OCI-LY7 (cell line): ENCODE measurements around the gene KLF15.

Experiments
- CTCF ChIP-seq: fragments of 200-600 bp; sonication (generic); conservative IDR thresholded peaks from 2 replicates; pipeline ENCODE4 v1.5.1; 2014; ENCODE audit warnings: mild to moderate bottlenecking, antibody characterized with exemption, low read length, moderate library complexity, mixed read lengths
- EZH2phosphoT487 ChIP-seq: fragments of 200-600 bp; sonication (generic); IDR thresholded peaks from 2 replicates; pipeline ENCODE4 v1.6.1; 2018; ENCODE audit warnings: low read depth, borderline replicate concordance, mild to moderate bottlenecking, mixed run types, antibody characterized with exemption, low read length, moderate library complexity, mixed read lengths

DNA sequence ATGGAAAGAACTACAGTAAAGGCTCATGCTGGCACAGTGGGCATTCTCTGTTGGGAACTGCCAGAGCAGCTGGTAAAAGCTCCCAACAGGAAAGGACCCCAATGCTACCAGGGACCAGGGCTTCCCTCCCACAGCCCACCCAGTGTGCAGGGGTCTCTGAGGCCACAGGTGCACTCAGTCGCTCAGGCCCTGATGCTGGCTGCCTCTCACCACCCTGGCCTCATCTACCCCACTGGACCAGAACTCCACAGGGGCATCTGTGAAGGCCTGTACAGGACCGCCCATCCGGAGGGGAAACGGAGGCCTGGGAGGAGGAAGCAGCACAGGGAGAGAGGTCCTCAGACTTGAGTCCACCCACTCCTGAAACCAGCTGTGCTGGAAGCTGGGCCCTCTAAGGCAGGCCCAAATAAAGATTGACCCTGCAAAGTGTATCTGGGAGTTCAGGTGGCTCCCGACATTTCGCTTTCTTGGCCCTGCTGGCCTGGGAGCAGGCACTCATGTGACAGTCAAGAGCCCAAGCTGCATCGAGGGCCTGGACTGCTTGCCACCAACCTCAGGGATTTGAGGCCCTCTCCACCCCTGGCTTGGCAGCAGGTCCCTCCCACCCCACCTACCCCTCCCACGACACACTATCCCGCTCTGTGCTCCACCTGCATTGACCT lies 12.7 kb downstream of the KLF15 start:
- TF ChIP-seq CTCF = no peak
- TF ChIP-seq EZH2phosphoT487 = no peak
